HEK293 (cell line): ENCODE data around the gene ZP3.
"Not testable (repeated sequence)": the region's sequence is repeated elsewhere in the genome, so short reads cannot be mapped to it uniquely, and the experiment has no call there.

Source experiments
- CTCF ChIA-PET: fragments of 350-600 bp; formaldehyde crosslinking; extraction: SDS; loops from one replicate; lab custom pipeline; 2021; ENCODE audit warnings: antibody characterized with exemption; lab: Yijun Ruan, JAX
- POLR2A ChIA-PET: fragments of 300-600 bp; formaldehyde crosslinking; extraction: SDS; loops from one replicate; lab custom pipeline; 2020; ENCODE audit warnings: antibody characterized with exemption, inconsistent platforms; lab: Yijun Ruan, JAX
- H3K27ac ChIP-seq: fragments of 200-500 bp; sonication (Bioruptor generic); 2 replicates; pipeline ENCODE4 v1.5.1; 2014; ENCODE audit warnings: low read depth, low read length, control low read depth, inconsistent platforms; ENCODE audit errors: extremely low read depth
- H3K36me3 ChIP-seq, 2 experiments: fragments of 200-500 bp in 1 of 2; sonication (Bioruptor generic) in 1 of 2; 1 replicate in 1 of 2; 2 replicates in 1 of 2; pipeline ENCODE4 v1.5.1; 2014 to 2017; ENCODE audit warnings: inconsistent platforms in 2 of 2, low read length in 2 of 2; ENCODE audit not compliant: control insufficient read depth in 2 of 2, insufficient read depth in 1 of 2
- H3K4me1 ChIP-seq: fragments of 200-500 bp; sonication (Bioruptor generic); 2 replicates; pipeline ENCODE4 v1.5.1; 2014; ENCODE audit warnings: mild to moderate bottlenecking, low read length, inconsistent platforms; ENCODE audit not compliant: control insufficient read depth, insufficient read depth
- H3K4me3 ChIP-seq: 2 replicates; pipeline ENCODE4 v1.5.1; 2011; ENCODE audit warnings: low read depth, mild to moderate bottlenecking, control low read depth, low read length, moderate library complexity
- H3K9me3 ChIP-seq: fragments of 200-500 bp; sonication (Bioruptor generic); 2 replicates; pipeline ENCODE4 v1.5.1; 2014; ENCODE audit warnings: low read depth, low read length, inconsistent platforms; ENCODE audit not compliant: control insufficient read depth, insufficient read depth
- EGR2 ChIP-seq: fragments of 450-650 bp; formaldehyde crosslinking; IDR thresholded peaks from 2 replicates; pipeline ENCODE4 v1.5.1; 2016; ENCODE audit warnings: low read depth, missing biosample characterization, missing genetic modification characterization
- SCRT2 ChIP-seq: fragments of 450-650 bp; formaldehyde crosslinking; IDR thresholded peaks from 2 replicates; pipeline ENCODE4 v1.5.1; 2016; ENCODE audit warnings: missing biosample characterization, missing genetic modification characterization
- ZBTB1 ChIP-seq: fragments of 450-650 bp; formaldehyde crosslinking; IDR thresholded peaks from 2 replicates; pipeline ENCODE4 v1.5.1; 2016; ENCODE audit warnings: missing biosample characterization, missing genetic modification characterization
- ZFHX2 ChIP-seq: fragments of 450-650 bp; formaldehyde crosslinking; conservative IDR thresholded peaks from 2 replicates; pipeline ENCODE4 v1.5.1; 2016; ENCODE audit warnings: missing biosample characterization, missing genetic modification characterization
- ZNF335 ChIP-seq: fragments of 450-650 bp; formaldehyde crosslinking; conservative IDR thresholded peaks from 2 replicates; pipeline ENCODE4 v1.5.1; 2016; ENCODE audit warnings: missing biosample characterization, missing genetic modification characterization
- ZNF350 ChIP-seq: fragments of 450-650 bp; formaldehyde crosslinking; IDR thresholded peaks from 2 replicates; pipeline ENCODE4 v1.5.0; 2017; ENCODE audit warnings: missing biosample characterization, mild to moderate bottlenecking, missing genetic modification characterization
- ZNF623 ChIP-seq: fragments of 450-650 bp; formaldehyde crosslinking; IDR thresholded peaks from 2 replicates; pipeline ENCODE4 v1.5.1; 2016; ENCODE audit warnings: missing biosample characterization, missing genetic modification characterization
- ZNF76 ChIP-seq: fragments of 450-650 bp; formaldehyde crosslinking; IDR thresholded peaks from 2 replicates; pipeline ENCODE4; 2016; ENCODE audit warnings: low read depth, missing biosample characterization, missing genetic modification characterization, borderline replicate concordance
- ZNF768 ChIP-seq: fragments of 450-650 bp; formaldehyde crosslinking; IDR thresholded peaks from 2 replicates; pipeline ENCODE4 v1.5.1; 2018; ENCODE audit warnings: missing biosample characterization, mild to moderate bottlenecking, missing genetic modification characterization
- ZSCAN30 ChIP-seq: fragments of 450-650 bp; IDR thresholded peaks from 2 replicates; pipeline ENCODE4 v1.5.1; 2018; ENCODE audit warnings: missing biosample characterization, mild to moderate bottlenecking, missing genetic modification characterization, moderate library complexity
- TF ChIP-seq, protein P1 (sequence below): fragments of 450-650 bp; formaldehyde crosslinking; IDR thresholded peaks from 2 replicates; pipeline ENCODE4 v1.5.1; 2016; ENCODE audit warnings: missing biosample characterization, missing genetic modification characterization
- TF ChIP-seq, protein P2 (sequence below): fragments of 450-650 bp; formaldehyde crosslinking; optimal IDR thresholded peaks from 2 replicates; pipeline ENCODE3; 2016; ENCODE audit warnings: missing biosample characterization, mild to moderate bottlenecking, missing genetic modification characterization
- TF ChIP-seq, protein P3 (sequence below): fragments of 450-650 bp; formaldehyde crosslinking; IDR thresholded peaks from 2 replicates; pipeline ENCODE4 v1.5.1; 2016; ENCODE audit warnings: missing biosample characterization, missing genetic modification characterization
- TF ChIP-seq, protein P4 (sequence below): fragments of 450-650 bp; formaldehyde crosslinking; IDR thresholded peaks from 2 replicates; pipeline ENCODE4 v1.5.1; 2016; ENCODE audit warnings: missing biosample characterization, missing genetic modification characterization

The ZP3 gene

DNA sequence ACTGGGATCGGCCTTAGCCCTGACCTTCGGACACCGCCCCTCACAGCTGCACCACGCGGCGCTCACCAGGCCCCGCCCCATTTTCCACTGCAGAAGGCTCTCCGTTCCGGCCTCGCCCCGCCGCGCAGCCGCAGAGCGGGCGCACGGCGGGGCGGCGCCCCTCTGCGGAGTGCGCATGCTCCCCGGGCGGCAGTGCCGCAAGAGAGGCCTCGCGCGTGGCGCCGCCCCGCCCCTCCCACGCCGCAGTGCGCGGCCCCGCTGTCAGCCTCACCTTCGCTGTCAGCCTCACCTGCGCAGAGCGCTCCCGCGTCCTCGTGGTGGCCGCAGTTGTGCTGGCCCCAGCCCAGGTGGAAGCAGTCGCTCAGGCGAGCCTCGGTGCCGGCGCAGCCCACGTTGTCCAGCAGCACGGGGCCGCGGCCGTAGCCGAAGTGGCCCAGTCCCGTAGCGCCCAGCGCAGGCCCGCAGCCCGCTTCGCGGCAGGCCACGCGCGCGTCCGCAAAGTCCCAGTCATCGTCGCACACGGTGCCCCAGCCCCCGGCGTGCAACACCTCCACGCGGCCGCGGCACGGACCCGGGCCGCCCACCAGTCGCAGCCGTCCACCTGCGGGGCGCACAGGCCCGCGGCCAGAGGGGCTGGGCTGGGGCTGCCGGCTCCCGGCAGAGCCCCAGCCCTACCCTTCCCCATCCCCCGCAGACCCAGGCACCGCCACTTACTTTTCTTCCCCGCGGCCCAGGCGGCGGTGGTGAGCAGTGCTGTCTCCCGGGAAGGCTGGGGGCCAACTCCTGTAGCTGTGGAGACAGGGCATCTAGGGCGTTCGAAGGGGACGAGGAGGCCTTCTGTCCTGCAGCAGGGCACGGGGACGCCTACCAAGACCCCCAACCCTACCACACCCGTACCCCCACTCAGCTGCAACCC lies 31.4 kb upstream of the ZP3 start (continued):
- TF ChIP-seq, protein P1, sequence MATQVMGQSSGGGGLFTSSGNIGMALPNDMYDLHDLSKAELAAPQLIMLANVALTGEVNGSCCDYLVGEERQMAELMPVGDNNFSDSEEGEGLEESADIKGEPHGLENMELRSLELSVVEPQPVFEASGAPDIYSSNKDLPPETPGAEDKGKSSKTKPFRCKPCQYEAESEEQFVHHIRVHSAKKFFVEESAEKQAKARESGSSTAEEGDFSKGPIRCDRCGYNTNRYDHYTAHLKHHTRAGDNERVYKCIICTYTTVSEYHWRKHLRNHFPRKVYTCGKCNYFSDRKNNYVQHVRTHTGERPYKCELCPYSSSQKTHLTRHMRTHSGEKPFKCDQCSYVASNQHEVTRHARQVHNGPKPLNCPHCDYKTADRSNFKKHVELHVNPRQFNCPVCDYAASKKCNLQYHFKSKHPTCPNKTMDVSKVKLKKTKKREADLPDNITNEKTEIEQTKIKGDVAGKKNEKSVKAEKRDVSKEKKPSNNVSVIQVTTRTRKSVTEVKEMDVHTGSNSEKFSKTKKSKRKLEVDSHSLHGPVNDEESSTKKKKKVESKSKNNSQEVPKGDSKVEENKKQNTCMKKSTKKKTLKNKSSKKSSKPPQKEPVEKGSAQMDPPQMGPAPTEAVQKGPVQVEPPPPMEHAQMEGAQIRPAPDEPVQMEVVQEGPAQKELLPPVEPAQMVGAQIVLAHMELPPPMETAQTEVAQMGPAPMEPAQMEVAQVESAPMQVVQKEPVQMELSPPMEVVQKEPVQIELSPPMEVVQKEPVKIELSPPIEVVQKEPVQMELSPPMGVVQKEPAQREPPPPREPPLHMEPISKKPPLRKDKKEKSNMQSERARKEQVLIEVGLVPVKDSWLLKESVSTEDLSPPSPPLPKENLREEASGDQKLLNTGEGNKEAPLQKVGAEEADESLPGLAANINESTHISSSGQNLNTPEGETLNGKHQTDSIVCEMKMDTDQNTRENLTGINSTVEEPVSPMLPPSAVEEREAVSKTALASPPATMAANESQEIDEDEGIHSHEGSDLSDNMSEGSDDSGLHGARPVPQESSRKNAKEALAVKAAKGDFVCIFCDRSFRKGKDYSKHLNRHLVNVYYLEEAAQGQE (tag by site-specific recombination), result no peak
- TF ChIP-seq ZBTB1 (tag by site-specific recombination), result no peak
- no peak for TF ChIP-seq ZNF623 (tag by site-specific recombination)
- TF ChIP-seq ZNF768 (tag by site-specific recombination), result no peak
- TF ChIP-seq, protein P2, sequence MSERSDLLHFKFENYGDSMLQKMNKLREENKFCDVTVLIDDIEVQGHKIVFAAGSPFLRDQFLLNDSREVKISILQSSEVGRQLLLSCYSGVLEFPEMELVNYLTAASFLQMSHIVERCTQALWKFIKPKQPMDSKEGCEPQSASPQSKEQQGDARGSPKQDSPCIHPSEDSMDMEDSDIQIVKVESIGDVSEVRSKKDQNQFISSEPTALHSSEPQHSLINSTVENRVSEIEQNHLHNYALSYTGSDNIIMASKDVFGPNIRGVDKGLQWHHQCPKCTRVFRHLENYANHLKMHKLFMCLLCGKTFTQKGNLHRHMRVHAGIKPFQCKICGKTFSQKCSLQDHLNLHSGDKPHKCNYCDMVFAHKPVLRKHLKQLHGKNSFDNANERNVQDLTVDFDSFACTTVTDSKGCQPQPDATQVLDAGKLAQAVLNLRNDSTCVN (tag by site-specific recombination), result peak; percentile 99
- no peak for TF ChIP-seq SCRT2
- TF ChIP-seq ZNF76 (tag by site-specific recombination), result peak; percentile 43; the same call in 1 of the 2 replicates
- no peak for TF ChIP-seq ZNF350 (tag by site-specific recombination)
- TF ChIP-seq, protein P3, sequence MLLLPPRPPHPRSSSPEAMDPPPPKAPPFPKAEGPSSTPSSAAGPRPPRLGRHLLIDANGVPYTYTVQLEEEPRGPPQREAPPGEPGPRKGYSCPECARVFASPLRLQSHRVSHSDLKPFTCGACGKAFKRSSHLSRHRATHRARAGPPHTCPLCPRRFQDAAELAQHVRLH (tag by site-specific recombination), result no peak

DNA sequence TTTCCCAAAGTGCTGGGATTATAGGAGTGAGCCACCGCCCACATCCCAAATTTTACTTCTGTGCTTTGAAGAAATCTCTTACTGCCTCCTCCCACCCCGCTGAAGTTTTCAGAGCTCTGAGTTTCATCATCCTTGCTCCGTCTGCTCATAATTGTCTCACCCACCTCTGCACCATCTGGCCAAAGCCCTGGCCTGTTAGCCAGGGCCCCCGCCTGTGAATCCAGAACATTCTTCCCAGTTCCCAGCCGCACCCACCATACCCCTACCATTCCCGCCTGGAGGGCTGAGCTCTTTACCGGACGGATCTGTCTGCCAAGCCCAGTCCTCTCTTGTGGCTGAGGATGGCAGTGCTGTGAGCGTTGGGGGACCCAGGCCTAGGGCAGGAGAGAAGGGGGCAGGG lies 29.8 kb upstream of the ZP3 start:
- CTCF ChIA-PET, result interaction anchor here (0.7 kb wide), 1 partner anchor 132 kb away, joined by 3 read pairs; no protein-coding TSS in a partner anchor
- Histone ChIP-seq H3K27ac (no peak overlapping the region), H3K9me3 (no peaks in the 10 kb centered on the region), H3K4me1 (no peaks in the 10 kb centered on the region), H3K36me3 (no peaks in the 10 kb centered on the region), H3K4me3 (no peak overlapping the region)
- TF ChIP-seq EGR2 (tag by site-specific recombination) (peak; percentile 63), ZFHX2 (tag by site-specific recombination) (peak; percentile 88), ZSCAN30 (tag by site-specific recombination) (no peak)
- TF ChIP-seq, protein P4, sequence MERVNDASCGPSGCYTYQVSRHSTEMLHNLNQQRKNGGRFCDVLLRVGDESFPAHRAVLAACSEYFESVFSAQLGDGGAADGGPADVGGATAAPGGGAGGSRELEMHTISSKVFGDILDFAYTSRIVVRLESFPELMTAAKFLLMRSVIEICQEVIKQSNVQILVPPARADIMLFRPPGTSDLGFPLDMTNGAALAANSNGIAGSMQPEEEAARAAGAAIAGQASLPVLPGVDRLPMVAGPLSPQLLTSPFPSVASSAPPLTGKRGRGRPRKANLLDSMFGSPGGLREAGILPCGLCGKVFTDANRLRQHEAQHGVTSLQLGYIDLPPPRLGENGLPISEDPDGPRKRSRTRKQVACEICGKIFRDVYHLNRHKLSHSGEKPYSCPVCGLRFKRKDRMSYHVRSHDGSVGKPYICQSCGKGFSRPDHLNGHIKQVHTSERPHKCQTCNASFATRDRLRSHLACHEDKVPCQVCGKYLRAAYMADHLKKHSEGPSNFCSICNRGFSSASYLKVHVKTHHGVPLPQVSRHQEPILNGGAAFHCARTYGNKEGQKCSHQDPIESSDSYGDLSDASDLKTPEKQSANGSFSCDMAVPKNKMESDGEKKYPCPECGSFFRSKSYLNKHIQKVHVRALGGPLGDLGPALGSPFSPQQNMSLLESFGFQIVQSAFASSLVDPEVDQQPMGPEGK (tag by site-specific recombination), result 0 out of 2 replicates have a peak, but pooled peaks have one; percentile 21
- POLR2A ChIA-PET, result no interaction called here

DNA sequence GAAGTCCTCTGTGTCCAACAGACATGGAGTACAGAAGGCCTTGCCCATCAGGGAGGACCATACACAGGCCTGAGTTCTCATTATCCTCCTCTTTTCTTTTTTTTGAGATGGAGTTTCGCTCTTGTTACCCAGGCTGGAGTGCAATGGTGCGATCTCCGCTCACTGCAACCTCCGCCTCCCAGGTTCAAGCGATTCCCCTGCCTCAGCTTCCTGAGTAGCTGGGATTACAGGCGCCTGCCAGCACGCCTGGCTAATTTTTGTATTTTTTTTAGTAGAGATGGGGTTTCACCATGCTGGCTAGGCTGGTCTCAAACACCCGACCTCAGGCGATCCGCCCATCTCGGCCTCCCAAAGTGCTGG lies 29.2 kb upstream of the ZP3 start:
- CTCF ChIA-PET, H3K36me3 ChIP-seq, H3K9me3 ChIP-seq, POLR2A ChIA-PET, H3K4me1 ChIP-seq, H3K27ac ChIP-seq, H3K4me3 ChIP-seq: not testable (repeated sequence)
- 0 out of 2 replicates have a peak, but pooled peaks have one; percentile 26 for TF ChIP-seq ZNF335
